OCI-LY7 (cell line): Measurements from ENCODE around the gene ANAPC16. TPM values are rescaled to one million over a fixed set of nuclear protein-coding genes. Genes with fewer than 3 reads are reported as not detected.
"Not testable (repeated sequence)": the region's sequence is repeated elsewhere in the genome, so short reads cannot be mapped to it uniquely, and the experiment has no call there.

Experiments used
- BruUV-seq: library from RNA; stranded (reverse); fragments of 400-500 nt; replicated peaks from 2 replicates; lab custom pipeline; 2021; lab: Mats Ljungman, UMichigan
- CTCF ChIA-PET: fragments of 300-600 bp; sonication (Branson Sonifier 250); formaldehyde crosslinking; loops from one replicate; lab custom pipeline; 2022; ENCODE audit warnings: antibody characterized with exemption; ENCODE audit not compliant: unreplicated experiment; lab: Charles Lee
- POLR2A ChIA-PET: fragments of 300-600 bp; sonication (Branson Sonifier 250); formaldehyde crosslinking; loops from one replicate; lab custom pipeline; 2022; ENCODE audit warnings: antibody characterized with exemption; lab: Charles Lee
- DNase-seq: peaks from one replicate; pipeline ENCODE4 v3.0.0-alpha.2; 2015; ENCODE audit warnings: low spot score
- H2AFZ ChIP-seq: fragments of 200-600 bp; sonication (generic), shearing (Covaris generic); 2 replicates; pipeline ENCODE4 v1.6.1; 2014; ENCODE audit warnings: mild to moderate bottlenecking, antibody characterized with exemption, low read length, moderate library complexity
- H3K27ac ChIP-seq: fragments of 200-600 bp; sonication (generic); 2 replicates; pipeline ENCODE4 v1.5.1; 2014; ENCODE audit warnings: mixed run types, low read depth, mild to moderate bottlenecking, moderate library complexity, low read length, inconsistent platforms; ENCODE audit not compliant: poor library complexity, severe bottlenecking
- H3K36me3 ChIP-seq: fragments of 200-600 bp; sonication (generic); 2 replicates; pipeline ENCODE4 v1.6.1; 2014; ENCODE audit warnings: mild to moderate bottlenecking, antibody characterized with exemption, low read length, moderate library complexity, mixed read lengths; ENCODE audit not compliant: insufficient read depth
- H3K4me1 ChIP-seq: fragments of 200-600 bp; sonication (generic); 2 replicates; pipeline ENCODE4 v1.5.1; 2014; ENCODE audit warnings: mild to moderate bottlenecking, low read length; ENCODE audit not compliant: insufficient read depth, poor library complexity, severe bottlenecking
- H3K4me2 ChIP-seq: fragments of 200-600 bp; sonication (generic); 2 replicates; pipeline ENCODE4 v1.6.1; 2014; ENCODE audit warnings: mild to moderate bottlenecking, low read length
- H3K4me3 ChIP-seq: fragments of 200-600 bp; sonication (generic); 2 replicates; pipeline ENCODE4 v1.5.1; 2014; ENCODE audit warnings: mild to moderate bottlenecking, low read depth, low read length; ENCODE audit not compliant: poor library complexity, severe bottlenecking
- H3K79me2 ChIP-seq: fragments of 200-600 bp; sonication (generic); 2 replicates; pipeline ENCODE4 v1.6.1; 2016; ENCODE audit warnings: low read depth, mild to moderate bottlenecking, low read length, moderate library complexity, mixed read lengths; ENCODE audit not compliant: insufficient read depth
- H3K9me2 ChIP-seq: fragments of 200-600 bp; sonication (generic); 2 replicates; pipeline ENCODE4 v1.6.1; 2016; ENCODE audit warnings: mild to moderate bottlenecking, low read length, mixed read lengths; ENCODE audit not compliant: insufficient read depth
- H3K9me3 ChIP-seq: fragments of 200-600 bp; sonication (generic); 2 replicates; pipeline ENCODE4 v1.6.1; 2014; ENCODE audit warnings: mild to moderate bottlenecking, mixed run types, low read length, mixed read lengths
- H4K20me1 ChIP-seq: fragments of 200-600 bp; sonication (generic); 2 replicates; pipeline ENCODE4 v1.6.1; 2014; ENCODE audit warnings: mild to moderate bottlenecking, antibody characterized with exemption, low read length, moderate library complexity, mixed read lengths; ENCODE audit not compliant: insufficient read depth
- CTCF ChIP-seq: fragments of 200-600 bp; sonication (generic); conservative IDR thresholded peaks from 2 replicates; pipeline ENCODE4 v1.5.1; 2014; ENCODE audit warnings: mild to moderate bottlenecking, antibody characterized with exemption, low read length, moderate library complexity, mixed read lengths
- EZH2phosphoT487 ChIP-seq: fragments of 200-600 bp; sonication (generic); IDR thresholded peaks from 2 replicates; pipeline ENCODE4 v1.6.1; 2018; ENCODE audit warnings: low read depth, borderline replicate concordance, mild to moderate bottlenecking, mixed run types, antibody characterized with exemption, low read length, moderate library complexity, mixed read lengths
- intact Hi-C: fragments of 100-400 bp; cut with micrococcal nuclease; formaldehyde crosslinking; loops from one replicate; pipeline ENCODE4 v1.10.0; 2022; ENCODE audit not compliant: unreplicated experiment
- total RNA-seq, 2 experiments: library from RNA; depleted of rRNA in 1 of 2; stranded (reverse); fragments of >200 nt in 1 of 2; shearing (Covaris generic) in 1 of 2; gene quantifications; 2 replicates each; pipeline ENCODE4 v1.2.3, GENCODE V29; 2014 to 2022

Gene ANAPC16
- total RNA-seq, 2 experiments from 2014 or later, result 68.0 to 92.8 TPM

GRCh38 chr10:72267381-72267780, 51.6 kb downstream of the ANAPC16 start:
- Histone ChIP-seq H3K4me2 (no peak overlapping the region), H3K36me3 (no peaks in the 10 kb centered on the region), H3K27ac (no peak overlapping the region), H2AFZ (no peak overlapping the region), H3K79me2 (no peaks in the 10 kb centered on the region), H3K9me3 (no peaks in the 10 kb centered on the region), H3K9me2 (no peaks in the 10 kb centered on the region), H3K4me3 (no peak overlapping the region), H3K4me1 (peaks cover 51% of the 10 kb centered on the region), H4K20me1 (no peaks in the 10 kb centered on the region)
- CTCF ChIA-PET, result no interaction called here
- no peak for DNase-seq
- BruUV-seq, result no TSS peak
- TF ChIP-seq CTCF (no peak), EZH2phosphoT487 (no peak)
- POLR2A ChIA-PET, result interaction anchor here (0.6 to 1.3 kb wide), 7 partner anchors 14 to 385 kb away, joined by 3 to 4 read pairs (median 3); no protein-coding TSS in a partner anchor
- intact Hi-C loops, result no loop called here

- intact Hi-C loops, result no loop called here
- POLR2A ChIA-PET, result interaction anchor here (0.6 to 1.3 kb wide), 6 partner anchors 13 to 386 kb away, joined by 3 to 4 read pairs (median 3); no protein-coding TSS in a partner anchor
Measured at GRCh38 chr10:72267819-72268399, 52.1 kb downstream of the ANAPC16 start.

GRCh38 chr10:72268475-72269200, 52.8 kb downstream of the ANAPC16 start:
- CTCF ChIA-PET, BruUV-seq, intact Hi-C loops, H3K9me3 ChIP-seq, H3K27ac ChIP-seq, H3K4me2 ChIP-seq, H3K79me2 ChIP-seq, H4K20me1 ChIP-seq, H3K4me3 ChIP-seq, H3K36me3 ChIP-seq, H3K9me2 ChIP-seq, H2AFZ ChIP-seq, DNase-seq: not testable (repeated sequence)
- peaks cover 49% of the 10 kb centered on the region for H3K4me1 ChIP-seq
- POLR2A ChIA-PET, result interaction anchor here (0.7 to 1.9 kb wide), 3 partner anchors 9 to 279 kb away, joined by 3 to 5 read pairs (median 5); no protein-coding TSS in a partner anchor

More at GRCh38 chr10:72267819-72268399, 52.1 kb downstream of the ANAPC16 start:
- Histone ChIP-seq H3K4me2 (no peak overlapping the region), H2AFZ (no peak overlapping the region), H3K36me3 (no peaks in the 10 kb centered on the region), H3K4me1 (peaks cover 51% of the 10 kb centered on the region), H3K9me2 (no peaks in the 10 kb centered on the region), H4K20me1 (no peaks in the 10 kb centered on the region), H3K4me3 (no peak overlapping the region), H3K27ac (no peak overlapping the region), H3K9me3 (no peaks in the 10 kb centered on the region), H3K79me2 (no peaks in the 10 kb centered on the region)
- CTCF ChIA-PET, result no interaction called here
- no TSS peak for BruUV-seq
- TF ChIP-seq CTCF, result no peak
- DNase-seq, result no peak
